Measurements from ENCODE around the gene TTN.

DNA sequence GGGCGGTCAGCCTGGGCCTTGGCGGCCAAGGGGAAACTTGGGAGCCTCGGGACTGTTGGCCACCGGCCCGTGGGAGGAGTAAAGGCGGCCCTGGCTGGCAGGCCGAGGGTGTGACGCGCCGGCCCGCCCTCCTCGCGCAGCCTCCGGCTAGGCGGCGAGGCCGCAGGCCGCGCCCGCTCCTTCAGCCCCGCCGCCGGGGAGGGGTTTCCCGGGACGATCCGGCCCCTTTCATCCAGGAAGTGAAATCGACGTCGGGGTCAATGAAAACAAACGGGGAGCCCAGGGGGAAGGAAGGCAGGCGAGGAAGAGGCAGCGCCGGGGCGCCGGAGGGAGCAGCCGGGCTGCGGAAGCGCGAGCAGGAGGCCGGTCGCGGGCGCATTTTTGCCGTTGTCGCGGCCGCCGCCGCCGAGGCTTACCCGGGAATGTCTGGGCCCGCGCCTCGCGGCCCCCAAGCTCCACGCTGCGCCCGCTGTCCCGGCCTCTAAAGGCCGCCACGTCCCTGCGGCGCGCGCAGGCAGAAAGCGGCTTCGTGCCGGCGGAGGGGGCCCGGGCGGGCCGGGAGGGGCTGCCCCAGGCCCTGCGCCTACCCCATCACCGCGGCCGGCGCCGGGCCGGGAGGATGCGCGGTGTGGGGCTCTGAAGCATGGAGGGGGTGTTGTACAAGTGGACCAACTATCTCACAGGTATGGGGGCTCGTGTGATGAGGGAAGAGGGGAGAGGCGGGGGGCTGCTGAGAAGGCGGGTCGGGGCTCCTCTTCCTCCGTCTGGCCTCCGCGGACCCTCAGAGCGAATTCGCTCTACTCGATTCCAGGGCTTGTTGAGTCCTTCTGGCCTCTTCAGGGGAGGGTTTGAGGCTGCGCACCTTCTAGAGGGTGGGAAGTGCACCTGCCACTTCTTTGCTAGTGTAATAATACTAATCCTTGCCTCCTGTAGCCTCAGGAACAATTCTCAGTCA lies 326.7 kb downstream of the TTN start, which contains the start of gene PLEKHA3:
- TF ChIP-seq, protein P1, sequence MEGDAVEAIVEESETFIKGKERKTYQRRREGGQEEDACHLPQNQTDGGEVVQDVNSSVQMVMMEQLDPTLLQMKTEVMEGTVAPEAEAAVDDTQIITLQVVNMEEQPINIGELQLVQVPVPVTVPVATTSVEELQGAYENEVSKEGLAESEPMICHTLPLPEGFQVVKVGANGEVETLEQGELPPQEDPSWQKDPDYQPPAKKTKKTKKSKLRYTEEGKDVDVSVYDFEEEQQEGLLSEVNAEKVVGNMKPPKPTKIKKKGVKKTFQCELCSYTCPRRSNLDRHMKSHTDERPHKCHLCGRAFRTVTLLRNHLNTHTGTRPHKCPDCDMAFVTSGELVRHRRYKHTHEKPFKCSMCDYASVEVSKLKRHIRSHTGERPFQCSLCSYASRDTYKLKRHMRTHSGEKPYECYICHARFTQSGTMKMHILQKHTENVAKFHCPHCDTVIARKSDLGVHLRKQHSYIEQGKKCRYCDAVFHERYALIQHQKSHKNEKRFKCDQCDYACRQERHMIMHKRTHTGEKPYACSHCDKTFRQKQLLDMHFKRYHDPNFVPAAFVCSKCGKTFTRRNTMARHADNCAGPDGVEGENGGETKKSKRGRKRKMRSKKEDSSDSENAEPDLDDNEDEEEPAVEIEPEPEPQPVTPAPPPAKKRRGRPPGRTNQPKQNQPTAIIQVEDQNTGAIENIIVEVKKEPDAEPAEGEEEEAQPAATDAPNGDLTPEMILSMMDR (conservative IDR thresholded peaks at IDR 0.05): no peak
- no peak for TF ChIP-seq EZH2 (IDR thresholded peaks at IDR 0.05; ENCODE audit: low read depth)

All from PC-9 (cell line).